IPS-NIHi11 (cell line): ENCODE measurements around the gene POP5.
"Not testable (repeated sequence)": the region's sequence is repeated elsewhere in the genome, so short reads cannot be mapped to it uniquely, and the experiment has no call there.

Source experiments
- DNase-seq: peaks from one replicate; pipeline ENCODE4 v3.0.0; 2012; ENCODE audit warnings: mixed read lengths, low spot score

POP5 gene

GRCh38 chr12:120580787-120581723 is at the start of gene POP5:
Gene POP5, minus strand, starts transcription at chr12:120581402. Its CDS starts 40 bp downstream, at chr12:120581362.
- peak; percentile 92 for DNase-seq

GRCh38 chr12:120630104-120630892 is 49.1 kb upstream of the POP5 start:
- no peak for DNase-seq

- peak; percentile 76 for DNase-seq
Observed at GRCh38 chr12:120628919-120629318, 47.7 kb upstream of the POP5 start.

GRCh38 chr12:120625557-120626419 is 44.6 kb upstream of the POP5 start:
- peak; percentile 68 for DNase-seq

- no peak for DNase-seq
Observed at GRCh38 chr12:120620624-120621023, 39.4 kb upstream of the POP5 start.

GRCh38 chr12:120618954-120619615 is 37.9 kb upstream of the POP5 start:
- no peak for DNase-seq

- not testable (repeated sequence) for DNase-seq
Observed at GRCh38 chr12:120617767-120618166, 36.6 kb upstream of the POP5 start.

- not testable (repeated sequence) for DNase-seq
Observed at GRCh38 chr12:120617193-120617592, 36.0 kb upstream of the POP5 start.

GRCh38 chr12:120614848-120615247 is 33.6 kb upstream of the POP5 start:
- DNase-seq: no peak

GRCh38 chr12:120611534-120611933 is 30.3 kb upstream of the POP5 start:
- DNase-seq: not testable (repeated sequence)

GRCh38 chr12:120610560-120610959 is 29.4 kb upstream of the POP5 start:
- no peak for DNase-seq

GRCh38 chr12:120602416-120602815 is 21.2 kb upstream of the POP5 start:
- not testable (repeated sequence) for DNase-seq

GRCh38 chr12:120599672-120600552 is 18.7 kb upstream of the POP5 start:
- DNase-seq: peak; percentile 61

- DNase-seq: peak; percentile 37
Observed at GRCh38 chr12:120598674-120599463, 17.7 kb upstream of the POP5 start.

- DNase-seq: no peak
Observed at GRCh38 chr12:120597861-120598260, 16.7 kb upstream of the POP5 start.

GRCh38 chr12:120596901-120597300 is 15.7 kb upstream of the POP5 start:
- no peak for DNase-seq

- DNase-seq: no peak
Observed at GRCh38 chr12:120592121-120593049, 11.2 kb upstream of the POP5 start.

GRCh38 chr12:120590741-120591407 is 9.7 kb upstream of the POP5 start:
- no peak for DNase-seq
